ENCODE results near the gene PNMA6E.

PNMA6E gene

DNA sequence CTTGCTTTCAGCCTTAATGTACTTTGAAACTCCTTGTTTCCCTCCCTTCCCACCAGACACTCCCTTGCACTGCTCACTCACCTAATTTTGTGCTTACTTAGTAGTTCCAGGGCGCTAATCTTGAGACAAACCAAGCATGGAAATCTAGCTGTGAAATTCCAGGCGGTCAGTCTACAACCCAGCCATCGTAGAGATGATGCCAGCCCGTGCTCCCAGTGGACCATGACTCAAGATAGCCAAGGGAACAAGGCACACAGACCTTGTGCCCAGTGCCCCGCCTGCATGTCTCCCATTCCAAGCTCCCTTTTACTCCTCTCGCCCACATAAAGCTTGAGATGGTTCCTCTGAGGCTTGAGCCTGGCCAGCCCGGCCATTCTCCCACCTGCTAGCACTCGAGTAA lies 33.7 kb upstream of the PNMA6E start:
- no peak overlapping the region for H4K91ac ChIP-seq (ENCODE audit: low read depth, low read length, poor library complexity)
- H3K4ac ChIP-seq (ENCODE audit: low read length): no peak overlapping the region
- H3K23ac ChIP-seq (ENCODE audit: low read depth, low read length, poor library complexity): no peak overlapping the region
- no peak overlapping the region for H3K4me3 ChIP-seq (ENCODE audit: low read length in 2 of 2)
- H2BK15ac ChIP-seq (ENCODE audit: low read length): no peak overlapping the region
- peaks cover 0 to 15% (median 0%) of the 10 kb centered on the region in 3 experiments for H3K27me3 ChIP-seq (ENCODE audit: control insufficient read depth in 3 of 3, insufficient read depth in 3 of 3, low read depth in 1 of 3, low read length in 3 of 3)
- no peak overlapping the region for H2AFZ ChIP-seq (ENCODE audit: low read length)
- H3K4me1 ChIP-seq (ENCODE audit: control insufficient read depth in 2 of 2, insufficient read depth in 1 of 2, low read depth in 1 of 2, low read length in 2 of 2): no peaks in the 10 kb centered on the region
- no peak overlapping the region for H3K27ac ChIP-seq (replicated peaks; ENCODE audit: low read length)
- no peak for DNase-seq (ENCODE audit: low spot score)
- H2BK120ac ChIP-seq (ENCODE audit: low read depth, low read length): no peak overlapping the region
- no peak overlapping the region for H2BK12ac ChIP-seq (ENCODE audit: low read length)
- no peak overlapping the region for H3K9ac ChIP-seq (ENCODE audit: low read depth, low read length, poor library complexity)
- H2AK5ac ChIP-seq (ENCODE audit: low read depth, low read length): no peak overlapping the region
- no CpG with 5 or more reads among the region's 8 CpGs for WGBS, 2 donors (ENCODE audit: extremely low coverage in 2 of 2, insufficient read length in 2 of 2, insufficient replicate concordance in 1 of 2)
- H3K79me1 ChIP-seq (ENCODE audit: low read depth, low read length): no peaks in the 10 kb centered on the region
- no peak overlapping the region for H3K18ac ChIP-seq (ENCODE audit: low read length)
- no peak overlapping the region for H2BK5ac ChIP-seq (ENCODE audit: low read length)
- H3K4me2 ChIP-seq (ENCODE audit: insufficient read depth, low read length, poor library complexity, severe bottlenecking): no peak overlapping the region
- no peaks in the 10 kb centered on the region for H3K9me3 ChIP-seq (replicated peaks in 1 of 2; ENCODE audit: control insufficient read depth in 2 of 2, insufficient read depth in 1 of 2, low read depth in 1 of 2, low read length in 2 of 2)
- H3K36me3 ChIP-seq (replicated peaks in 1 of 2; ENCODE audit: control insufficient read depth in 2 of 2, insufficient read depth in 2 of 2, low read length in 2 of 2): no peaks in the 10 kb centered on the region
- H4K8ac ChIP-seq (ENCODE audit: low read depth, low read length): no peak overlapping the region
- H3K14ac ChIP-seq (ENCODE audit: low read length): no peak overlapping the region

DNA sequence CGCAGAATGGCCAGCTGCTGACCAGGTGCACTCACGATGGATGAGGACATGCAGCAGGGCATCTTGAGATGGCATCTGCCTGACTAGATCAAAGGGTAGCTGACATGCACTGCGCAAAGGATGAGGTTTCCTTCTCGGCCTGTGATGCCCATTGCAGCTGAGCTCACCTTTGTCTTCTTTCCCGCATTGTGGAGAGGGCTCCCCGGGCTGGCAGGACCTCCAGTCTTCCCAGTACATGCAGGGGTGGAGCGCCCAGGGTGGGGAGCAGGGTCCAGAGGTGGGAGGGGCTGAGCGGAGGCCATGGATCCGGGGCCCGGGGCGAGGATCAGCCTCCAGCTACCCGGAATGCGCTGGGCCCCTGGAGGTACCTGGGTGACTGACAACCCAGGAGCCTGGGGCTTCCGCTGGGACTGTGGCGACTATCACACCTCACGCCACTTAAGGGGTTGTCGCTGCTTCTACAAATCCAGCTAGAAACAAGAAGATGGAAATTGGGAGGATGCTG lies 32.7 kb upstream of the PNMA6E start:
- no peak overlapping the region for H3K18ac ChIP-seq (ENCODE audit: low read length)
- H3K23ac ChIP-seq (ENCODE audit: low read depth, low read length, poor library complexity): no peak overlapping the region
- no peak overlapping the region for H2BK15ac ChIP-seq (ENCODE audit: low read length)
- DNase-seq (ENCODE audit: low spot score): no peak
- H4K91ac ChIP-seq (ENCODE audit: low read depth, low read length, poor library complexity): no peak overlapping the region
- H2BK5ac ChIP-seq (ENCODE audit: low read length): no peak overlapping the region
- no peak overlapping the region for H3K27ac ChIP-seq (replicated peaks; ENCODE audit: low read length)
- no peak overlapping the region for H3K4me3 ChIP-seq (ENCODE audit: low read length in 2 of 2)
- no peak overlapping the region for H2AK5ac ChIP-seq (ENCODE audit: low read depth, low read length)
- H3K9me3 ChIP-seq (replicated peaks in 1 of 2; ENCODE audit: control insufficient read depth in 2 of 2, insufficient read depth in 1 of 2, low read depth in 1 of 2, low read length in 2 of 2): no peaks in the 10 kb centered on the region
- no peak overlapping the region for H3K9ac ChIP-seq (ENCODE audit: low read depth, low read length, poor library complexity)
- no peak overlapping the region for H2BK12ac ChIP-seq (ENCODE audit: low read length)
- no peaks in the 10 kb centered on the region for H3K79me1 ChIP-seq (ENCODE audit: low read depth, low read length)
- H3K4me2 ChIP-seq (ENCODE audit: insufficient read depth, low read length, poor library complexity, severe bottlenecking): no peak overlapping the region
- no peak overlapping the region for H2AFZ ChIP-seq (ENCODE audit: low read length)
- no CpG with 5 or more reads among the region's 17 CpGs for WGBS, 2 donors (ENCODE audit: extremely low coverage in 2 of 2, insufficient read length in 2 of 2, insufficient replicate concordance in 1 of 2)
- H3K4me1 ChIP-seq (ENCODE audit: control insufficient read depth in 2 of 2, insufficient read depth in 1 of 2, low read depth in 1 of 2, low read length in 2 of 2): no peaks in the 10 kb centered on the region
- H3K36me3 ChIP-seq (replicated peaks in 1 of 2; ENCODE audit: control insufficient read depth in 2 of 2, insufficient read depth in 2 of 2, low read length in 2 of 2): no peaks in the 10 kb centered on the region
- no peak overlapping the region for H3K14ac ChIP-seq (ENCODE audit: low read length)
- no peak overlapping the region for H3K4ac ChIP-seq (ENCODE audit: low read length)
- no peak overlapping the region for H2BK120ac ChIP-seq (ENCODE audit: low read depth, low read length)
- peaks cover 0 to 15% (median 0%) of the 10 kb centered on the region in 3 experiments for H3K27me3 ChIP-seq (ENCODE audit: control insufficient read depth in 3 of 3, insufficient read depth in 3 of 3, low read depth in 1 of 3, low read length in 3 of 3)
- no peak overlapping the region for H4K8ac ChIP-seq (ENCODE audit: low read depth, low read length)

DNA sequence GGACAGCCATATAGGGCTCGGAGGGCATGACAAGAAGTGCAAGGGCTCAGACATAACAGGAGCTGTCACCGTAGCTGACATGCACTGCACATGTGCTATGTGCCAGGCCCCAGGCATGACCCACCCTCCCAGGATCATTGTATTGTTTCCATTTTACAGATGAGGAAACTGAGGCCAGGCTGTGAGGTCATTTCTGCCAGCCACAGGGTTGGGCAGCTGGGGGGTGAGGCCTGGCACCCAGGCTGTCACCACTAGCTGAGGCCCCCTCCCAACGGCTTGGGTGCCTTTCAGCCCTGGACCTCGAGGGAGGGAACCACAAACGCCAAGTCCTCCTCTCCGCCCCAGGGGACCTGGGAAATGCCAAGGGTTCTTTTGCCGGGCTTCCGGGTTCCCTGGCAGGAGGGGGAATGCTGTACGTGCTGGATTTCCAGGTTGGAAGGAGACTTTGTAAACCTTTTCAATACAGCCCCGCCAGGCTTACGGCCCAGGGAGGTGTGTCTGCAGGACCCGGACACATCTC lies 32.1 kb upstream of the PNMA6E start:
- Histone ChIP-seq H3K4me1 (ENCODE audit: control insufficient read depth in 2 of 2, insufficient read depth in 1 of 2, low read depth in 1 of 2, low read length in 2 of 2) (no peaks in the 10 kb centered on the region), H3K4me3 (ENCODE audit: low read length in 2 of 2) (no peak overlapping the region), H3K4ac (ENCODE audit: low read length) (no peak overlapping the region), H3K23ac (ENCODE audit: low read depth, low read length, poor library complexity) (no peak overlapping the region), H3K27me3 (ENCODE audit: control insufficient read depth in 3 of 3, insufficient read depth in 3 of 3, low read depth in 1 of 3, low read length in 3 of 3) (peaks cover 0 to 15% (median 0%) of the 10 kb centered on the region in 3 experiments), H4K8ac (ENCODE audit: low read depth, low read length) (no peak overlapping the region), H4K91ac (ENCODE audit: low read depth, low read length, poor library complexity) (no peak overlapping the region), H2BK5ac (ENCODE audit: low read length) (no peak overlapping the region), H3K18ac (ENCODE audit: low read length) (no peak overlapping the region), H3K27ac (replicated peaks; ENCODE audit: low read length) (no peak overlapping the region), H3K36me3 (replicated peaks in 1 of 2; ENCODE audit: control insufficient read depth in 2 of 2, insufficient read depth in 2 of 2, low read length in 2 of 2) (no peaks in the 10 kb centered on the region), H3K14ac (ENCODE audit: low read length) (no peak overlapping the region), H2AK5ac (ENCODE audit: low read depth, low read length) (no peak overlapping the region), H3K4me2 (ENCODE audit: insufficient read depth, low read length, poor library complexity, severe bottlenecking) (no peak overlapping the region), H2BK120ac (ENCODE audit: low read depth, low read length) (no peak overlapping the region), H2AFZ (ENCODE audit: low read length) (no peak overlapping the region), H2BK12ac (ENCODE audit: low read length) (no peak overlapping the region), H3K79me1 (ENCODE audit: low read depth, low read length) (no peaks in the 10 kb centered on the region), H2BK15ac (ENCODE audit: low read length) (no peak overlapping the region), H3K9ac (ENCODE audit: low read depth, low read length, poor library complexity) (no peak overlapping the region), H3K9me3 (replicated peaks in 1 of 2; ENCODE audit: control insufficient read depth in 2 of 2, insufficient read depth in 1 of 2, low read depth in 1 of 2, low read length in 2 of 2) (no peaks in the 10 kb centered on the region)
- no peak for DNase-seq (ENCODE audit: low spot score)
- WGBS, 2 donors (ENCODE audit: extremely low coverage in 2 of 2, insufficient read length in 2 of 2, insufficient replicate concordance in 1 of 2): no CpG with 5 or more reads among the region's 12 CpGs

DNA sequence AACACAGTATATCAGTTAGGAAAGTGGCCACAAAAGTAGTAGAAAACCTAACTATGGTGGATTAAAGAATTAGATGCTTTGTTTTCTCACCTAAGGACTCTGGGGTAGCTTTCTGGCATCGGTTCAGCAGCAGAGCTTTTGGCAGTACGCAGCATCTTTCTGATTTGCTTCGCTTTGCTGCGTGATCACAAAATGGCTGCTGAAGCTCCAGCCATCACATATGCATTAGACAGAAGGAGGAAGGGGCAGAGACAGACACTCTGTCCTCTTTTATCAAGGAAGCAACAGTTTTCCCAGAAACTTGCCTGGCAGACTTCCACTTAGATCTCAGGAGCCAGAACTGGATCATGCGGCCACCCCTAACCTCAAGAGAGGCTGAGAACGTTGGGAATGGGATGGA lies 29.6 kb upstream of the PNMA6E start:
- Histone ChIP-seq H2AK5ac (ENCODE audit: low read depth, low read length) (no peak overlapping the region), H3K18ac (ENCODE audit: low read length) (no peak overlapping the region), H3K4ac (ENCODE audit: low read length) (no peak overlapping the region), H3K4me2 (ENCODE audit: insufficient read depth, low read length, poor library complexity, severe bottlenecking) (no peak overlapping the region), H3K4me1 (ENCODE audit: control insufficient read depth in 2 of 2, insufficient read depth in 1 of 2, low read depth in 1 of 2, low read length in 2 of 2) (no peaks in the 10 kb centered on the region), H2BK5ac (ENCODE audit: low read length) (no peak overlapping the region), H3K79me1 (ENCODE audit: low read depth, low read length) (no peaks in the 10 kb centered on the region), H4K91ac (ENCODE audit: low read depth, low read length, poor library complexity) (no peak overlapping the region), H3K27me3 (ENCODE audit: control insufficient read depth in 3 of 3, insufficient read depth in 3 of 3, low read depth in 1 of 3, low read length in 3 of 3) (peaks cover 0 to 22% (median 0%) of the 10 kb centered on the region in 3 experiments), H2BK15ac (ENCODE audit: low read length) (no peak overlapping the region), H2BK120ac (ENCODE audit: low read depth, low read length) (no peak overlapping the region), H3K14ac (ENCODE audit: low read length) (no peak overlapping the region), H2AFZ (ENCODE audit: low read length) (no peak overlapping the region), H3K9ac (ENCODE audit: low read depth, low read length, poor library complexity) (no peak overlapping the region), H2BK12ac (ENCODE audit: low read length) (no peak overlapping the region), H3K36me3 (replicated peaks in 1 of 2; ENCODE audit: control insufficient read depth in 2 of 2, insufficient read depth in 2 of 2, low read length in 2 of 2) (no peaks in the 10 kb centered on the region), H3K9me3 (replicated peaks in 1 of 2; ENCODE audit: control insufficient read depth in 2 of 2, insufficient read depth in 1 of 2, low read depth in 1 of 2, low read length in 2 of 2) (no peaks in the 10 kb centered on the region), H3K23ac (ENCODE audit: low read depth, low read length, poor library complexity) (no peak overlapping the region), H3K4me3 (ENCODE audit: low read length in 2 of 2) (no peak overlapping the region), H4K8ac (ENCODE audit: low read depth, low read length) (no peak overlapping the region), H3K27ac (replicated peaks; ENCODE audit: low read length) (no peak overlapping the region)
- no peak for DNase-seq (ENCODE audit: low spot score)
- no CpG with 5 or more reads among the region's 6 CpGs for WGBS, 2 donors (ENCODE audit: extremely low coverage in 2 of 2, insufficient read length in 2 of 2, insufficient replicate concordance in 1 of 2)

All from neuronal stem cell (in vitro differentiated cells).